Motor neuron (in vitro differentiated cells): ENCODE measurements around the gene SPEN. TPM values are rescaled to one million over a fixed set of nuclear protein-coding genes. Genes with fewer than 3 reads are reported as not detected.
"Not testable (repeated sequence)": the region's sequence is repeated elsewhere in the genome, so short reads cannot be mapped to it uniquely, and the experiment has no call there.

Experiments used
- ATAC-seq, 8 experiments: fragments of 200-7000 bp; cut with Tn5 transposase; replicated peaks in 6 of 8; 2 replicates each; pipeline ENCODE4 v1.8.0; 2021; ENCODE audit warnings: mild to moderate bottlenecking in 8 of 8, moderate library complexity in 8 of 8
- H3K27ac ChIP-seq, 2 donors: fragments of 250-450 bp; sonication (Bioruptor Pico); 2 replicates each; pipeline ENCODE4 v1.9.0; 2021; ENCODE audit warnings: antibody characterized with exemption in 2 of 2, mild to moderate bottlenecking in 2 of 2, moderate library complexity in 1 of 2
- H3K4me1 ChIP-seq, 2 donors: fragments of 250-450 bp; sonication (Bioruptor Pico); replicated peaks in 1 of 2; 2 replicates each; pipeline ENCODE4 v1.6.1; 2021; ENCODE audit warnings: antibody characterized with exemption in 2 of 2, mild to moderate bottlenecking in 2 of 2, moderate library complexity in 1 of 2
- H3K4me3 ChIP-seq, 5 donors: fragments of 250-450 bp; sonication (Bioruptor Pico); 2 replicates each; pipeline ENCODE4 v1.9.0; 2021; ENCODE audit warnings: antibody characterized with exemption in 5 of 5, mild to moderate bottlenecking in 5 of 5, moderate library complexity in 4 of 5
- WGBS, 10 experiments: fragments of 450-650 bp; shearing (Covaris generic); methylation state at CpG; one replicate each; pipeline ENCODE4 v1.0.0; 2022; 5-methylcytosine and 5-hydroxymethylcytosine counted together
- in situ Hi-C, 9 experiments: fragments of 400-800 bp; cut with MboI; loops; one replicate each; pipeline ENCODE4 v1.15.0; 2021; ENCODE audit warnings: low sequenced_read_pairs in 9 of 9, low pct_unique_long_range_greater_than_20kb in 2 of 9; ENCODE audit not compliant: unreplicated experiment in 9 of 9
- total RNA-seq, 8 experiments: library from RNA; unstranded; fragments of 300-600 nt; gene quantifications; 2 replicates each; pipeline versions ENCODE4 v1.2.3 to v1.2.4, GENCODE V29; 2022

The SPEN gene, protein sequence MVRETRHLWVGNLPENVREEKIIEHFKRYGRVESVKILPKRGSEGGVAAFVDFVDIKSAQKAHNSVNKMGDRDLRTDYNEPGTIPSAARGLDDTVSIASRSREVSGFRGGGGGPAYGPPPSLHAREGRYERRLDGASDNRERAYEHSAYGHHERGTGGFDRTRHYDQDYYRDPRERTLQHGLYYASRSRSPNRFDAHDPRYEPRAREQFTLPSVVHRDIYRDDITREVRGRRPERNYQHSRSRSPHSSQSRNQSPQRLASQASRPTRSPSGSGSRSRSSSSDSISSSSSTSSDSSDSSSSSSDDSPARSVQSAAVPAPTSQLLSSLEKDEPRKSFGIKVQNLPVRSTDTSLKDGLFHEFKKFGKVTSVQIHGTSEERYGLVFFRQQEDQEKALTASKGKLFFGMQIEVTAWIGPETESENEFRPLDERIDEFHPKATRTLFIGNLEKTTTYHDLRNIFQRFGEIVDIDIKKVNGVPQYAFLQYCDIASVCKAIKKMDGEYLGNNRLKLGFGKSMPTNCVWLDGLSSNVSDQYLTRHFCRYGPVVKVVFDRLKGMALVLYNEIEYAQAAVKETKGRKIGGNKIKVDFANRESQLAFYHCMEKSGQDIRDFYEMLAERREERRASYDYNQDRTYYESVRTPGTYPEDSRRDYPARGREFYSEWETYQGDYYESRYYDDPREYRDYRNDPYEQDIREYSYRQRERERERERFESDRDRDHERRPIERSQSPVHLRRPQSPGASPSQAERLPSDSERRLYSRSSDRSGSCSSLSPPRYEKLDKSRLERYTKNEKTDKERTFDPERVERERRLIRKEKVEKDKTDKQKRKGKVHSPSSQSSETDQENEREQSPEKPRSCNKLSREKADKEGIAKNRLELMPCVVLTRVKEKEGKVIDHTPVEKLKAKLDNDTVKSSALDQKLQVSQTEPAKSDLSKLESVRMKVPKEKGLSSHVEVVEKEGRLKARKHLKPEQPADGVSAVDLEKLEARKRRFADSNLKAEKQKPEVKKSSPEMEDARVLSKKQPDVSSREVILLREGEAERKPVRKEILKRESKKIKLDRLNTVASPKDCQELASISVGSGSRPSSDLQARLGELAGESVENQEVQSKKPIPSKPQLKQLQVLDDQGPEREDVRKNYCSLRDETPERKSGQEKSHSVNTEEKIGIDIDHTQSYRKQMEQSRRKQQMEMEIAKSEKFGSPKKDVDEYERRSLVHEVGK (N-terminal part only)
- total RNA-seq = 10 to 100 TPM in 7 of 8 experiments, 1 to 10 TPM in 1; 10.0 to 69.9 (median 44.0) TPM

DNA sequence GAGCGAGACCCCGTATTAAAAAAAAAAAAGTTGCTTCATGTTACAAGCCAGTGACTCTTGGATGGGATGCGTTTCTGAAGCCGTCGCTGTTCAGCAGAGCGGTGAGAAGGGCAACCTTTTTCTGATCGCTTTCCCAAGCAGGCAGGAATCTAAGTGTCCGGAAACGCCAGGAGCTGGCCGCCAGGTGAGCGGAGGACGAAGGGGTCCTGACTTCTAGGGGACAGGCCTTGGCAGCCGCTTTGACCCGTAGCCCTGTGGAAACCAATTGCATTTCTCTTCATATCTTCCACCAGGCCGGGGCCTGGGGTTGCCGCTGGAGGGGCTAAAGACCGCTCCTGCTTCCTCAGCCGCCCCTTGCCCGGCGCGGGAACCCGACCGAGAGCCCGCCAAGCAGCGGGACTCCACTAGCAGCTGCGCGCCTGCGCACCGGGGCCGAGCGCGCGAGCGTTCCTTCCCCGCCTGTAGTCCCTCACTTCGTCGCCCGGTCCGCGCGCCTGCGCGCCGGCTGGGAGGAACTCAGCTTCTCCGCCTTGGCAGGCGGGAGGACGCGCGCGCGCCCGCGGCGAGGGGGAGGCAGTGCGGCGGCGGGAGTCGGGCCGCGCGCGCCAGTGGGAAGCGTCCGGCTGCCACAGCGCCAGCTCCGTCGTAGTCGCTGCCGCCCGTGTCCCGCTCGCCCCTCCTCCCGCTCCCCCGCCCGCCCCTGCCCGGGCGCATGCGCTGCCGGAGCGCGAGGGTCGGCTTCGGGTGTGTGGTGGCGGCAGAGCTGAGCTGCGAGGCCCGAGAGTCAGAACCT is at the start of gene SPEN:
TSS of gene SPEN (plus strand) at position 608 of the 793 bp plus-strand sequence. CDS start 361 bp downstream, outside the sequence.
- in situ Hi-C loops = no loop called here
- Histone ChIP-seq H3K4me3 (peak within 1 kb of the TSS; percentile 60 to 88 (median 76)), H3K27ac (peak within 1 kb of the TSS; percentile 89 to 96), H3K4me1 (peaks cover 12 to 17% of the 10 kb centered on the region in 2 donors)
- 0 to 40% (median 6%) methylated on average over 2 to 26 of the region's 86 CpGs; no CpG with 5 or more reads in 6 of the 10 experiments for WGBS, 10 experiments
- ATAC-seq = peak; percentile 74 to 85 (median 78)

DNA sequence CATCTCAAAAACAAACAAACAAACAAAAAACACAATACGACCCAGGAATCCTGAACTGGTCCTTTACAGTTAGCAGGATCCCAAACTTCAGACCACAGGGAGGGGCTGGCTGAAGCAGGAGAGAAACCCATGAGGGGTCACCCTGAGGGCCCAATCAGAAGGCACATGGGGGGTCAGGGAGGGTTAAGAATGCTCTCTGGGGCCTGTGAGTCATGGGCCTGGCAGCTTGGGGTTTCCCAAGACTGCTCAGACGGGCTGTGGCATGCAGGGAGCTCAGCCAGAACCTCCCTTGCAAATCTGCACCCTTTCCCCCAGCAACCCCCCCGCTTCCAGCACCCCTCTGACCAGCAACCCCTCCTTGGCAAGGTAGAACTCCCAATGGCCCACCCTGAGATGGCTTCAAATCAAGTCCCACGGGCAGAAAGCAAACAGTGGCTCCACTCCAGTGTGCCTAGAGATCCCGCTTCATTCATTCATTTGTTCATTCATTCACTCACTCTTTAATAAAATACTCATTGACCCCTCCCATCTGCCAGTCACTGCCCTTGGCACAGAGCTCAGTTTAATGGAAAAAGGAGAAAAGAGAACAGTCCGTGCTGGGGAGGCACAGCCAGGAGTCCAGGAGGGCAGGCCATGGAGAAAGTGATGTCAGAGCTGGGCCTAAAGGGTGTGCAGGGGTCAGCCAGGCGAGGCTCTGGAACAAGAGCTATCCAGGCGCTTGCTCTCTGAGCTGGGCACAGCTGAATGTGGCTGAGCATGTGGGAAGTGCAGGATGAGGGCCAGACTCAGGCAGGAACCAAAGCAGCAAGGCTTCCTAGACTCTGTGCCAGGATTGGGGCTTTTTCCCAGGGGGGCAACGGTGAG is 48.3 kb upstream of the SPEN start:
- Histone ChIP-seq H3K4me1 (peaks cover 7 to 34% of the 10 kb centered on the region in 2 donors), H3K4me3 (no peak overlapping the region), H3K27ac (no peak overlapping the region)
- 14 to 93% (median 83%) methylated on average over 3 to 6 of the region's 9 CpGs; no CpG with 5 or more reads in 5 of the 10 experiments for WGBS, 10 experiments
- in situ Hi-C loops = no loop called here
- ATAC-seq = peak in 3 of 8 experiments; percentile 63 to 68 (median 68)

DNA sequence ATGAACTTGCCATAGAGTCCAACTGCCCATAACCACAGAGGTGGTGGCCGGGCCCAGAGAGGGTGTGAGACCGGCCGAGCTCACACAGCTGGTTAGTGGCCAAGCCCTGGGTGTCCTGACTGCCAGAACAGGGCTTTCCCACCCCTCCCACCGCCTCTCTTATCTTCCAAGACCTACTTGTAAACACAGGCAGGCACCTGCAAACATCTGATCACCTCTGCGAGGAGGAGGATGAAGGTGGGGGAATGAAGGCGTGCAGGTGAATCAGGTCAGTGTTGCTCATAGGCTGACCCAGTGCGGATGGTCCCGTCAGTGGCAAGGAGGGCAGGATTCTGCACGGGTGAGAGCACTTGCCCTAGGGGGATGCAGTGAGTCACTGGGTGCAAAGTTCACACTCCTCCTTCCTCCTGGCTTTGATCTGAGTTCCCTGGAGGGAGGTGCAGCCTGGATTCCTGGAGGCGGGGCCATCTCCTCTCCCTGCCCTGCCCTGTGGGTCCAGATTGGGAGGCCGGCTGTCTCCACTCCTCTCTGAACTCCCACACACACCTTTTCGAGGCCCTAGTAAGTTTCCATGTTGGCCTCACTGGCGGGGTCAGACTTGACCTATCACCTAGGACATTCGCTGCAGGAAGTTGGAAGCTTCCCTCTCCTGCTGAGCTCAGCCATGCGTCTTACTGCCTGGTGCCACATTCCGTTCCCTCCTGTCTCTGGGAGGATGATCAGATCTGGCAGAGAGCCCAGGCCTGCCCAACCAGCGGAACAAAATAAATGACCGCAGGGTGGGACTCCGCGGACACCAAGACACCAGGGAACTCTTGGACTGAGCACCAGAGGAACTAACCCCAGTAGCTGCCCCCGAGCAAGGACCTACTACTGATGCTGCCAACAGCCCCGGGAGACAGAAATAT is 47.3 kb upstream of the SPEN start:
- in situ Hi-C loops = loop anchor here in 4 of 9 experiments (25.0 kb wide), 3 partner anchors 137 to 187 kb away; partner anchors contain the start of gene ZBTB17 (in 2 of the 4)
- Histone ChIP-seq H3K4me1 (peaks cover 7 to 34% of the 10 kb centered on the region in 2 donors), H3K4me3 (no peak overlapping the region), H3K27ac (no peak overlapping the region)
- ATAC-seq = peak; percentile 32 to 87 (median 64)
- WGBS, 10 experiments = 0 to 65% (median 40%) methylated on average over 1 to 17 of the region's 22 CpGs; no CpG with 5 or more reads in 2 of the 10 experiments

DNA sequence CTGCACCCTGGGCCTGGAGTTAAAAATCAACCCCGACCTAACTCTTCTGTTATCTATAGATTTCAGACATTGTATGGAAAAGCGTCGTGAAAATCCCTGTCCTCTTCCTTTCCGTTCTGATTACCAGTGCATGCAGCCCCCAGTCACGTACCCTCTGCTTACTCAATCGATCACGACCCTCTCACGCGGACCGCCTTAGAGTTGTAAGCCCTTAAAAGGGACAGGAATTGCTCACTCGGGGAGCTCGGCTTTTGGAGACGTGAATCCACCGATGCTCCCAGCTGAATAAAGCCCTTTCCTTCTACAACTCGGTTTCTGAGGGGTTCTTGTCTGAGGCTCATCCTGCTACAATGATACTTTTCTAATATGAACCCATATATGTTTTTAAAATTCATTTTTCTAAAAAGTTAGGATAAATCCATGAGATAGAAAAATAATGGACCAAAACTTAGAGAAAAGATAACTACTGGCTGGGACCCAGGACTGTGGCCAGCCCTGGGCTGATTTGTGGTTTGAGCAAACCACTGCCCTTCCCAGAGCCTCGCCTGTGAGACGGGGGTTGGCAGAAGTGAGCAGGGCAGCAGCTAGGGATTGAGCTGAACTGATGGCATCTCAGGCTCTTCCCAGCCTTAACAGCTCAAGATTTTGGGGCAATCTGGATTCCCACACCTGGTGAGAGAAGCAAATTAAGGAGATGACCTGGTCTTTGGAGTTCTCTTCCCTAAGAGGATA is 45.1 kb upstream of the SPEN start:
- in situ Hi-C loops = loop anchor here in 4 of 9 experiments (25.0 kb wide), 3 partner anchors 135 to 185 kb away; partner anchors contain the start of gene ZBTB17 (in 2 of the 4)
- H3K27ac ChIP-seq = no peak overlapping the region
- no peak overlapping the region for H3K4me3 ChIP-seq
- peaks cover 3 to 22% of the 10 kb centered on the region in 2 donors for H3K4me1 ChIP-seq
- WGBS, 10 experiments = 40 to 93% (median 80%) methylated on average over 2 to 16 of the region's 17 CpGs; no CpG with 5 or more reads in 1 of the 10 experiments
- no peak for ATAC-seq

DNA sequence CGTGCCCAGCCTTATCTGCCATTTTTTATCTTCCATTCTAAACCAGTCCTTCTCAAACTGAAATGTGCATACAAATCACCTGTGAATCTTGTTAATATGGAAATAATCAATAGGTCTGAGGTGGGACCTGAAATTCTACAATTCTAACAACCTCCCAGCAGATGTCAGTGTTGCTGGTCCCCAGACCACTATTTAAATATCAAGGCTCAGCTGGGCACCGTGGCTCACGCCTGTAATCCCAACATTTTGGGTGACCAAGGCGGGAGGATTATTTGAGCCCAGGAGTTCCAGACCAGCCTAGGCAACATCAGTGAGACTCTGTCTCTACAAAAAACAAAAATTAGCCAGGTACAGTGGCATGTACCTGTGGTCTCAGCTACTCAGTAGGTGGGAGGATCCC is 44.1 kb upstream of the SPEN start:
- peak in 6 of 8 experiments; percentile 32 to 54 (median 44) for ATAC-seq
- H3K4me3 ChIP-seq = no peak overlapping the region
- H3K27ac ChIP-seq = no peak overlapping the region
- 19 to 90% (median 48%) methylated on average over 1 to 4 of the region's 4 CpGs; no CpG with 5 or more reads in 3 of the 10 experiments for WGBS, 10 experiments
- in situ Hi-C loops = loop anchor here in 4 of 9 experiments (25.0 kb wide), 3 partner anchors 134 to 184 kb away; partner anchors contain the start of gene ZBTB17 (in 2 of the 4)
- peaks cover 3 to 22% of the 10 kb centered on the region in 2 donors for H3K4me1 ChIP-seq

DNA sequence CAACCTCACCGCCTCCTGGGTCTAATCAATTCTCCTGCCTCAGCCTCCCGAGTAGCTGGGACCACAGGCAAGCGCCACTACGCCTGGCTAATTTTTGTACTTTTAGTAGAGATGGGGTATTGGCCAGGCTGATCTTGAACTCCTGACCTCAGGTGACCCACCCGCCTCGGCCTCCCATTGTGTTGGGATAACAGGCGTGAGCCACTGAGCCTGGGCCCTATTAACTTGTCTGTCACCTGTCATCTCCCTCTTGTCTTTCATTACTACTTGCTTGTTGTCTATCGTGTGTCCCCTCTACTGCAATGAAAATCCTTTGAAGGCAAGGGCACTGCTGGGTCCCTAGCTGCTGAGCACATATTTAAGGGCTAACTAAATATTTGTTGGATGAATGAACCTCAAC is 43.4 kb upstream of the SPEN start:
- 40 to 100% (median 60%) methylated on average over 1 to 8 of the region's 8 CpGs; no CpG with 5 or more reads in 1 of the 10 experiments for WGBS, 10 experiments
- Histone ChIP-seq H3K4me3 (no peak overlapping the region), H3K4me1 (peaks cover 3 to 22% of the 10 kb centered on the region in 2 donors), H3K27ac (no peak overlapping the region)
- no peak for ATAC-seq
- in situ Hi-C loops = loop anchor here in 4 of 9 experiments (25.0 kb wide), 3 partner anchors 133 to 183 kb away; partner anchors contain the start of gene ZBTB17 (in 2 of the 4)

DNA sequence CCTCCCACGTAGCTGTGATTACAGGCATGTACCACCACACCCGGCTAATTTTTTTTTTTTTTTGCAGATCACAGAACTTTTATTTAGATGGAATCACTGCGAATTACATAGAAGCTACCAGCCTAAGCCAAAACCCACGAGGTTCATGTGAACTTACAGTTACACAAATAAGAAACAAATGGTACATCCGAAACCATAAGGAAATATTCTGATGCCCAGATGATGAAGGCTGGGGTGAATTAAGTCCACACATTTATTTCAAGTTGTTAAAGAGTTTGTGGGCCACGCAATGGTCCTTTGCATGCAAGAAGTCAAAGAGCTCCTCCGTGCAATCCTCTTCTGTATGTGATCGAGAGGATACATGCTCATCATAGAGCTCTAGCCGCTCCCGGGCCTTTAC is 40.4 kb upstream of the SPEN start:
- no peak for ATAC-seq
- Histone ChIP-seq H3K4me3 (no peak overlapping the region), H3K27ac (no peak overlapping the region), H3K4me1 (peaks cover 0 to 7% of the 10 kb centered on the region in 2 donors)
- in situ Hi-C loops = loop anchor here in 4 of 9 experiments (25.0 kb wide), 3 partner anchors 130 to 180 kb away; partner anchors contain the start of gene ZBTB17 (in 2 of the 4)
- WGBS, 10 experiments = 23 to 90% (median 78%) methylated on average over 2 to 9 of the region's 10 CpGs; no CpG with 5 or more reads in 1 of the 10 experiments

DNA sequence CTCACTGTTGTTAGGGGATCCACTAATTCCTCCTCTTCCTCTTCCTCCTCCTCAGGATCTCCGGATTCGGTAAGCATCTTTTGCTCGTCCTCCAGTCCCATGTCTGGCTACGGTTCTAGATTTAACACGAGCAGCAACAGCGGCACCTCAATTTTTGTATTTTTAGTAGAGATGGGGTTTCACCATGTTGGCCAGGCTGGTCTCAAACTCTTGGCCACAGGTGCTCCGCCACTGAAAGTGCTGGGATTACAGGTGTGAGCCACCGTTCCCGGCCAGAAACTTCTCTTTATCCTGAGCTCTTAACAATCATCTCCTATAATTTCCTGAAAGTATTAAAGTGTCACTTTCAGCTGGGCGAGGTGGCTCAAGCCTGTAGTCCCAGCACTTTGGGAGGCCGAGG is 40.0 kb upstream of the SPEN start, which contains the start of gene UQCRHL:
TSS of gene UQCRHL (minus strand) at position 101 of the 400 bp plus-strand sequence. CDS start at position 101, 0 bp downstream.
- not testable (repeated sequence) for H3K27ac ChIP-seq, H3K4me3 ChIP-seq, ATAC-seq, H3K4me1 ChIP-seq
- 26 to 100% (median 92%) methylated on average over 1 to 11 of the region's 11 CpGs; no CpG with 5 or more reads in 1 of the 10 experiments for WGBS, 10 experiments
- in situ Hi-C loops = loop anchor here in 4 of 9 experiments (25.0 kb wide), 3 partner anchors 130 to 180 kb away; partner anchors contain the start of gene ZBTB17 (in 2 of the 4)

DNA sequence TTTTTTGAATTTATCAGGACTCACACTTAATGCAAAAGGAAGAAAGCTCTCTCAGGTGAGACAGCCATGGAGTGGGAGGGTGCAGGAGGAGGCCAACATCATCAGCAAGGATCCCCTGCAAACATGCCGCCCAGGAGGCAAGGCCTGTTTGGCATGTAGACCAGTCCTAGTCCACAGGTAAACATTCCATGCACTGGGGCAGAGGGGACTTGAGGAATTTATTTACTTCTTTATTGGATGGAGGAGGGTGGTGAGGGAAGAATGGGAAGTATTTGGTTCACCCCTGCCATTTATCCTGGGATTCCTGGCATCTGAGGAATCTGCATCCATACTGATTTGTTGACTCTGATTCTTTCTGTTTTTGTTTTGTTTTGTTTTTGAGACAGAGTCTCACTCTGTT is 38.6 kb upstream of the SPEN start:
- H3K27ac ChIP-seq = no peak overlapping the region
- H3K4me3 ChIP-seq = no peak overlapping the region
- in situ Hi-C loops = loop anchor here in 4 of 9 experiments (25.0 kb wide), 3 partner anchors 128 to 178 kb away; partner anchors contain the start of gene ZBTB17 (in 2 of the 4)
- WGBS, 10 experiments = 50 to 100% (median 100%) methylated on average over 1 of the region's 1 CpG; no CpG with 5 or more reads in 3 of the 10 experiments
- peaks cover 0 to 2% of the 10 kb centered on the region in 2 donors for H3K4me1 ChIP-seq
- ATAC-seq = no peak
